Measurements from ENCODE around the gene PLEKHA3. TPM values are rescaled to one million over a fixed set of nuclear protein-coding genes. Genes with fewer than 3 reads are reported as not detected.

PLEKHA3 gene
- total and polyA plus RNA-seq, 7 donors: 1.8 to 22.5 (median 13.0) TPM

- H3K27me3 ChIP-seq: no peaks in the 10 kb centered on the region
- DNase-seq: no peak
- TF ChIP-seq EP300 (IDR thresholded peaks at IDR 0.05) (no peak), POLR2A (IDR thresholded peaks at IDR 0.05) (no peak), POLR2AphosphoS5 (IDR thresholded peaks at IDR 0.05) (no peak), CTCF (IDR thresholded peaks at IDR 0.05) (no peak)
- H3K27ac ChIP-seq: no peak overlapping the region
- WGBS, 2 donors: 33 to 83% methylated on average over 2 of the region's 2 CpGs
- H3K4me3 ChIP-seq: no peak overlapping the region
- intact Hi-C loops (cut with DNase I): no loop called here
- no peaks in the 10 kb centered on the region for H3K4me1 ChIP-seq
- H3K9me3 ChIP-seq: no peaks in the 10 kb centered on the region
- peaks cover 12 to 78% (median 18%) of the 10 kb centered on the region in 4 donors for H3K36me3 ChIP-seq
These were observed 26.3 kb downstream of the PLEKHA3 start for GRCh38 chr2:178506524-178506923.

- no peaks in the 10 kb centered on the region for H3K27me3 ChIP-seq
- no peaks in the 10 kb centered on the region for H3K9me3 ChIP-seq
- H3K27ac ChIP-seq: no peak overlapping the region
- no peak for DNase-seq
- intact Hi-C loops (cut with DNase I): no loop called here
- no peak overlapping the region for H3K4me3 ChIP-seq
- WGBS, 2 donors: 20 to 71% methylated on average over 1 of the region's 1 CpG
- no peaks in the 10 kb centered on the region for H3K4me1 ChIP-seq
- TF ChIP-seq POLR2AphosphoS5 (IDR thresholded peaks at IDR 0.05) (no peak), POLR2A (IDR thresholded peaks at IDR 0.05) (no peak), CTCF (IDR thresholded peaks at IDR 0.05) (no peak), EP300 (IDR thresholded peaks at IDR 0.05) (no peak)
- peaks cover 11 to 78% (median 13%) of the 10 kb centered on the region in 4 donors for H3K36me3 ChIP-seq
These were observed 26.7 kb downstream of the PLEKHA3 start for GRCh38 chr2:178506949-178507348.

- Histone ChIP-seq H3K4me1 (no peaks in the 10 kb centered on the region), H3K27ac (no peak overlapping the region), H3K36me3 (peaks cover 0 to 77% (median 5%) of the 10 kb centered on the region in 4 donors), H3K9me3 (no peaks in the 10 kb centered on the region), H3K4me3 (no peak overlapping the region), H3K27me3 (no peaks in the 10 kb centered on the region)
- 95 to 98% methylated on average over 2 of the region's 2 CpGs for WGBS, 2 donors
- TF ChIP-seq CTCF (IDR thresholded peaks at IDR 0.05) (no peak), POLR2A (IDR thresholded peaks at IDR 0.05) (no peak), EP300 (IDR thresholded peaks at IDR 0.05) (no peak), POLR2AphosphoS5 (IDR thresholded peaks at IDR 0.05) (no peak)
- DNase-seq: no peak
- intact Hi-C loops (cut with DNase I): no loop called here
These were observed 28.4 kb downstream of the PLEKHA3 start for GRCh38 chr2:178508646-178509045.

- Histone ChIP-seq H3K4me3 (no peak overlapping the region), H3K27me3 (no peaks in the 10 kb centered on the region), H3K4me1 (no peaks in the 10 kb centered on the region), H3K36me3 (peaks cover 0 to 60% (median 4%) of the 10 kb centered on the region in 4 donors), H3K9me3 (no peaks in the 10 kb centered on the region), H3K27ac (no peak overlapping the region)
- TF ChIP-seq EP300 (IDR thresholded peaks at IDR 0.05) (no peak), POLR2AphosphoS5 (IDR thresholded peaks at IDR 0.05) (no peak), CTCF (IDR thresholded peaks at IDR 0.05) (no peak)
- DNase-seq: no peak
- intact Hi-C loops (cut with DNase I): no loop called here
- 87 to 94% methylated on average over 6 of the region's 6 CpGs for WGBS, 2 donors
These were observed 30.1 kb downstream of the PLEKHA3 start for GRCh38 chr2:178510384-178510783.

GRCh38 chr2:178512484-178512883, 32.2 kb downstream of the PLEKHA3 start:
- peaks cover 0 to 46% (median 2%) of the 10 kb centered on the region in 4 donors for H3K36me3 ChIP-seq

More at GRCh38 chr2:178512484-178512883, 32.2 kb downstream of the PLEKHA3 start:
- intact Hi-C loops (cut with DNase I): no loop called here
- Histone ChIP-seq H3K9me3 (no peaks in the 10 kb centered on the region), H3K4me3 (no peak overlapping the region), H3K4me1 (no peaks in the 10 kb centered on the region), H3K27me3 (no peaks in the 10 kb centered on the region), H3K27ac (no peak overlapping the region)
- no peak for DNase-seq
- TF ChIP-seq POLR2A (IDR thresholded peaks at IDR 0.05) (no peak), EP300 (IDR thresholded peaks at IDR 0.05) (no peak), POLR2AphosphoS5 (IDR thresholded peaks at IDR 0.05) (no peak), CTCF (IDR thresholded peaks at IDR 0.05) (no peak)
- WGBS, 2 donors: 91 to 93% methylated on average over 2 of the region's 2 CpGs
